AG04450 (cell line): ENCODE results near the gene BIN1. TPM values are rescaled to one million over a fixed set of nuclear protein-coding genes. Genes with fewer than 3 reads are reported as not detected.

Source experiments
- CTCF ChIA-PET: fragments of 300-600, 350-600 bp; formaldehyde crosslinking; extraction: SDS; loops from one replicate; lab custom pipeline; 2022; ENCODE audit warnings: antibody characterized with exemption, inconsistent platforms; lab: Charles Lee
- POLR2A ChIA-PET: fragments of 350-600 bp; formaldehyde crosslinking; extraction: SDS; loops from one replicate; lab custom pipeline; 2021; ENCODE audit warnings: antibody characterized with exemption, inconsistent platforms; lab: Yijun Ruan, JAX
- DNase-seq: peaks from one replicate; pipeline ENCODE4 v3.0.0-alpha.2; 2011; ENCODE audit warnings: low read depth, low spot score
- H3K27ac ChIP-seq: one replicate; pipeline ENCODE4 v1.5.1; 2012; ENCODE audit warnings: low read depth, low read length, control low read depth
- H3K27me3 ChIP-seq: one replicate; pipeline ENCODE4 v1.6.0; 2012; ENCODE audit warnings: low read length; ENCODE audit not compliant: control insufficient read depth, insufficient read depth
- H3K4me3 ChIP-seq: 2 replicates; pipeline ENCODE4 v1.5.1; 2011; ENCODE audit warnings: mild to moderate bottlenecking, low read depth, low read length, control low read depth
- H3K9me3 ChIP-seq: 2 replicates; pipeline ENCODE4 v1.5.1; 2012; ENCODE audit warnings: low read length; ENCODE audit not compliant: control insufficient read depth, insufficient read depth
- CTCF ChIP-seq: IDR thresholded peaks from 2 replicates; pipeline ENCODE4 v1.5.1; 2011; ENCODE audit warnings: low read depth, low read length, control low read depth, inconsistent platforms
- polyA plus RNA-seq: library from polyadenylated mRNA; depleted of rRNA; stranded (reverse); fragments of >200 nt; gene quantifications from 2 replicates; pipeline ENCODE4 v1.2.3, GENCODE V29; 2011

The BIN1 gene
- polyA plus RNA-seq, 1 experiment = 32.4 TPM

GRCh38 chr2:127118467-127118866, 11.5 kb upstream of the BIN1 start:
- H3K9me3 ChIP-seq = peaks cover 8% of the 10 kb centered on the region
- H3K4me3 ChIP-seq = no peak overlapping the region
- no peak overlapping the region for H3K27ac ChIP-seq
- no peak for DNase-seq
- peaks cover 9% of the 10 kb centered on the region for H3K27me3 ChIP-seq
- POLR2A ChIA-PET = no interaction called here
- no peak for TF ChIP-seq CTCF
- CTCF ChIA-PET = no interaction called here

- no peak for DNase-seq
- H3K9me3 ChIP-seq = peaks cover 6% of the 10 kb centered on the region; the same call in 1 of the 2 replicates
- H3K4me3 ChIP-seq = no peak overlapping the region
- no peak overlapping the region for H3K27ac ChIP-seq
- ChIA-PET POLR2A (no interaction called here), CTCF (no interaction called here)
- no peak for TF ChIP-seq CTCF
- peaks cover 11% of the 10 kb centered on the region for H3K27me3 ChIP-seq
These were observed 11.1 kb upstream of the BIN1 start for GRCh38 chr2:127118038-127118437.

- ChIA-PET POLR2A (no interaction called here), CTCF (no interaction called here)
- Histone ChIP-seq H3K27me3 (peaks cover 11% of the 10 kb centered on the region), H3K27ac (no peak overlapping the region), H3K4me3 (no peak overlapping the region), H3K9me3 (peaks cover 5% of the 10 kb centered on the region; the same call in 1 of the 2 replicates)
- TF ChIP-seq CTCF = no peak
- DNase-seq = no peak
These were observed 10.6 kb upstream of the BIN1 start for GRCh38 chr2:127117603-127118002.

- no peaks in the 10 kb centered on the region for H3K9me3 ChIP-seq
- peaks cover 16% of the 10 kb centered on the region for H3K27me3 ChIP-seq
- no peak overlapping the region for H3K4me3 ChIP-seq
- H3K27ac ChIP-seq = no peak overlapping the region
- ChIA-PET CTCF (no interaction called here), POLR2A (no interaction called here)
- no peak for TF ChIP-seq CTCF
- no peak for DNase-seq
These were observed 8.7 kb upstream of the BIN1 start for GRCh38 chr2:127115471-127116199.

- POLR2A ChIA-PET = no interaction called here
- no peak for DNase-seq
- TF ChIP-seq CTCF = no peak
- CTCF ChIA-PET = no interaction called here
- Histone ChIP-seq H3K27ac (no peak overlapping the region), H3K4me3 (no peak overlapping the region), H3K9me3 (no peaks in the 10 kb centered on the region; the same call in 1 of the 2 replicates), H3K27me3 (peaks cover 15% of the 10 kb centered on the region)
These were observed 4.0 kb upstream of the BIN1 start for GRCh38 chr2:127110985-127111384.
